GM12874 (cell line): ENCODE data around the gene PCDHGA7.
A peak's percentile ranks its signal among the peaks of the same experiment; 100 is the strongest.

Experiments
- CTCF ChIP-seq: IDR thresholded peaks from 2 replicates; pipeline ENCODE4 v1.5.1; 2011; ENCODE audit warnings: low read depth, mild to moderate bottlenecking, control low read depth, low read length, moderate library complexity; ENCODE audit not compliant: insufficient read depth

PCDHGA7 gene

GRCh38 chr5:141412854-141413539 lies 30.5 kb downstream of the PCDHGA7 start, which contains the start of gene PCDHGA10:
TSS of gene PCDHGA10 (plus strand) at chr5:141412987. CDS start at chr5:141413176, 189 bp downstream.
- peak; percentile 70 for TF ChIP-seq CTCF

DNA sequence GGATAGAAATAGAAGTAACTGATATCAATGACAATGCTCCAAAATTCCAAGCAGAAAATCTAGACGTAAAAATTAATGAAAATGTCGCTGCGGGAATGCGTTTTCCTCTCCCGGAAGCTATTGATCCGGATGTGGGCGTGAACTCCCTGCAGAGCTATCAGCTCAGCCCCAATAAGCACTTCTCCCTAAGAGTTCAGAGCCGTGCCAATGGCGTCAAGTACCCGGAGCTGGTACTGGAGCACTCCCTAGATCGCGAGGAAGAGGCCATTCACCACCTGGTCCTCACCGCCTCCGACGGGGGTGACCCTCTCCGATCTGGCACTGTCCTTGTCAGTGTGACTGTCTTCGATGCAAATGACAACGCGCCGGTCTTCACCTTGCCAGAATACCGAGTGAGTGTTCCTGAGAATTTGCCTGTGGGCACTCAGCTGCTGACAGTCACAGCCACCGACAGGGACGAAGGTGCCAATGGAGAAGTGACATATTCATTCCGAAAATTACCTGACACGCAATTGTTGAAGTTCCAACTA lies 31.1 kb downstream of the PCDHGA7 start:
- TF ChIP-seq CTCF, result no peak

GRCh38 chr5:141417494-141418172 lies 35.1 kb downstream of the PCDHGA7 start, which contains the start of gene PCDHGB7:
TSS of gene PCDHGB7 (plus strand) at chr5:141417677. CDS start at chr5:141417860, 183 bp downstream.
- TF ChIP-seq CTCF, result peak; percentile 89

DNA sequence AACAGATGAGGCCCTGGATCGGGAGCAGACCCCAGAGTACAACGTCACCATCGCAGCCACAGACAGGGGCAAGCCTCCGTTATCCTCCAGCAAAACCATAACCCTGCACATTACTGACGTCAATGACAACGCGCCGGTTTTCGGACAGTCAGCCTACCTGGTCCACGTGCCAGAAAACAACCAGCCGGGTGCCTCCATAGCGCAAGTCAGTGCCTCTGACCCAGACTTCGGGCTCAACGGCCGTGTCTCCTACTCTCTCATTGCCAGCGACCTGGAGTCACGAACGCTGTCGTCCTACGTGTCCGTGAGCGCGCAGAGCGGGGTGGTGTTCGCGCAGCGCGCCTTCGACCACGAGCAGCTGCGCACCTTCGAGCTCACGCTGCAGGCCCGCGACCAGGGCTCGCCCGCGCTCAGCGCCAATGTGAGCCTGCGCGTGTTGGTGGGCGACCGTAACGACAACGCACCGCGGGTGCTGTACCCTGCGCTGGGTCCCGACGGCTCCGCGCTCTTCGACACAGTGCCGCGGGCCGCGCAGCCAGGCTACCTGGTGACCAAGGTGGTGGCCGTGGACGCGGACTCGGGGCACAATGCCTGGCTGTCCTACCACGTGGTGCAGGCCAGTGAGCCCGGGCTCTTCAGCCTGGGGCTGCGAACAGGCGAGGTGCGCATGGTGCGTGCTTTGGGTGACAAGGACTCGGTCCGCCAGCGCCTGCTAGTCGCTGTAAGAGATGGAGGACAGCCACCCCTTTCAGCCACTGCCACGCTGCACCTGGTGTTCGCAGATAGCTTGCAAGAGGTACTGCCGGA lies 36.7 kb downstream of the PCDHGA7 start:
- no peak for TF ChIP-seq CTCF

GRCh38 chr5:141420855-141421488 lies 38.4 kb downstream of the PCDHGA7 start, which contains the start of gene PCDHGA11:
TSS of gene PCDHGA11 (plus strand) at chr5:141421051. CDS start at chr5:141421228, 177 bp downstream.
- peak; percentile 75 for TF ChIP-seq CTCF

GRCh38 chr5:141421489-141421855 lies 38.9 kb downstream of the PCDHGA7 start:
- TF ChIP-seq CTCF, result no peak
